AG04449 (cell line): Measurements from ENCODE around the gene RRP9.

Experiments used
- CTCF ChIA-PET: fragments of 350-600 bp; formaldehyde crosslinking; extraction: SDS; loops from one replicate; lab custom pipeline; 2021; ENCODE audit warnings: antibody characterized with exemption; lab: Yijun Ruan, JAX
- POLR2A ChIA-PET: fragments of 400-600, 350-600 bp; formaldehyde crosslinking; extraction: SDS; loops from one replicate; lab custom pipeline; 2020; ENCODE audit warnings: antibody characterized with exemption, inconsistent platforms; lab: Yijun Ruan, JAX
- DNase-seq: peaks from one replicate; pipeline ENCODE4 v3.0.0-alpha.2; 2010; ENCODE audit warnings: low read depth, low spot score
- H3K4me3 ChIP-seq: 2 replicates; pipeline ENCODE4 v1.5.1; 2011; ENCODE audit warnings: low read depth, mild to moderate bottlenecking, control low read depth, low read length
- CTCF ChIP-seq: IDR thresholded peaks from one replicate; pipeline ENCODE4 v1.5.1; 2011; ENCODE audit warnings: mild to moderate bottlenecking, moderate library complexity, low read length, control low read depth, inconsistent platforms; ENCODE audit not compliant: insufficient read depth; ENCODE audit errors: missing control alignments

Gene RRP9

GRCh38 chr3:51985063-51985462, 43.4 kb upstream of the RRP9 start:
- ChIA-PET POLR2A (interaction anchor here (3.6 kb wide), 1 partner anchor 10 kb away, joined by 35 read pairs; the partner anchor contains the start of gene RPL29), CTCF (interaction anchor here (1.9 to 4.5 kb wide), 4 partner anchors 9 to 68 kb away, joined by 5 to 80 read pairs (median 39); partner anchors contain the start of genes ABHD14A, ABHD14B, PARP3 and RPL29)
- DNase-seq, result no peak
- TF ChIP-seq CTCF, result no peak
- H3K4me3 ChIP-seq, result no peak overlapping the region

DNA sequence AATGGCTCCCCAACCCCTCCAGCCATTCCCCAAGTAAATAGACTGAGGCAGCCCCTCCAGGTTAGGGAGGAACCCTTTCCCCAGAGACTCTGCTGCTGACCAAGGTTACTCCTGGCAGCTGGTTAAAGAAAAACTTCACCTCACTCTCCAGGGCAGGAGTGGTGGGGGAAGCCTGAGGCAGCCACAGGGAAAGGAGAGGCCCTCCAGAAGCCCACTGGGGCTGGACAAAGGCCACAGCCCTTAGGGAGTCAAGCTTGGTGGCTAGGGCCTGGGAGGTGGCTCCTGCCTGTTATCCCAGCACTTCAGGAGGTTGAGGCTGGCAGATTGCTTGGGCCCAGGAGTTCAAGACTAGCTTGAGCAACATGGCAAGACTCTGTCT, 42.6 kb upstream of the RRP9 start:
- peak overlapping the region; percentile 71 for H3K4me3 ChIP-seq
- ChIA-PET CTCF (interaction anchor here (1.9 to 4.5 kb wide), 5 partner anchors 10 to 68 kb away, joined by 5 to 80 read pairs (median 33); partner anchors contain the start of genes ABHD14A, ABHD14B, PARP3 and RPL29), POLR2A (interaction anchor here (3.6 kb wide), 1 partner anchor 11 kb away, joined by 35 read pairs; the partner anchor contains the start of gene RPL29)
- no peak for DNase-seq
- no peak for TF ChIP-seq CTCF

DNA sequence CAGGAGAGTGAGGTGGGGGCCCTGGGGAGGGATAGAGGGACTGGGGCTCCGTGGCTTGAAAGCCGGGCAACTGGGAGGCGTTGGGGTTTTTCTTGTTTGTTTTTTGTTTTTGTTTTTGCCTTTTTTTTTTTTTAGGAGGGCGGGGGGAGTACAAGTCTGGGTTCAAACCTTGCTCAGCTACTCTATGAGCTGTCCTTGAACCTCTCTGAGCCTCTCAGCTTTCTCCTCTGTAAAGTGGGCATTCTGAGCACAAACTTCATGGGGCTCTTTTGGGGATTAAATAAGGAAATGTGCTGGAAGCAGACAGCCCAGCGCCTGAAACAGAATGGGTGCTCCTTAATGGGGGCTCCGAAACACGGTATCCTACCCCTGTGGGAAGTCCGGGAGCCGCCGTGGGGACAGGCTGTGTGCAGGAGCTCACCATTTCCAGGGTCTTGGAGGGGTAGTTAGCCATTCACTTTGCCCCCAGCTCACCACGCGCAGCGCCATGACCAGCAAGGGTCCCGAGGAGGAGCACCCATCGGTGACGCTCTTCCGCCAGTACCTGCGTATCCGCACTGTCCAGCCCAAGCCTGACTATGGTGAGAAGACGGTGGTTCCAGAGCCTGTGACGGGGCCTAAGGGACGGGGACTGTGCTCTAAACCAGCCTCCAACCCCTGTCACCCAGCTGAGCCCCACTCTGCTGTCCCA, 42.0 kb upstream of the RRP9 start:
- ChIA-PET CTCF (interaction anchor here (1.4 to 4.5 kb wide), 6 partner anchors 10 to 161 kb away, joined by 5 to 80 read pairs (median 20); partner anchors contain the start of genes ABHD14A, ABHD14B, PARP3 and RPL29), POLR2A (interaction anchor here (1.0 to 3.6 kb wide), 6 partner anchors 7 to 205 kb away, joined by 3 to 35 read pairs (median 6); partner anchors contain the start of genes ABHD14B and RPL29)
- DNase-seq, result no peak
- TF ChIP-seq CTCF, result no peak
- peak overlapping the region; percentile 71 for H3K4me3 ChIP-seq

GRCh38 chr3:51982838-51983577, 41.3 kb upstream of the RRP9 start, which contains the start of gene ACY1:
Gene ACY1, plus strand, starts transcription at chr3:51983535. Its CDS starts 530 bp downstream, at chr3:51984065.
- no peak for DNase-seq
- POLR2A ChIA-PET, result interaction anchor here (1.0 to 3.6 kb wide), 8 partner anchors 8 to 206 kb away, joined by 3 to 35 read pairs (median 5); partner anchors contain the start of genes ABHD14B, DUSP7, PCBP4 and RPL29

DNA sequence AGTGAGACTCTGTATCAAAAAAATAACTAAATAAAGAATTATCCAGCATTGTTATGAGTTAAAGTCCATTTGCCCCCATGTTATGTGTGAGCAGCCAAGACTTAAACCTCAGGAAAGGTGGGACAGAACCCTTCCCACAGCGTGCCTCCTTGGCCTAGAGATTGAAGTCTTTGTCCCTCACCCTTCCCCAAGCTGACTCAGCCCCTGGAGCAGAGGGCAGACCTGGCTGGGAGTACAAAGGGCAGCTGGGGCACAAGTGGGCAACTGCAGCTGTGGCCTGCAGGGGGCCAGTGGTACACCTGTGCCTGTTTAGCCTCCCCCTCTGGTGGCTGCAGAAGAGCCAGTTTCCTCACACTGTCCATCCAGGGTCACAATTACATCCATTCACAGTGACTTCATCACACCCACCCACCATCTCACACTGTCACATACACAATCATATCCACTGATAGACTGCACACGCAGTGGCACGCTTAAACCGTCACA, 40.7 kb upstream of the RRP9 start:
- no peak for DNase-seq

More at GRCh38 chr3:51982838-51983577, 41.3 kb upstream of the RRP9 start, which contains the start of gene ACY1:
- H3K4me3 ChIP-seq, result peak within 1 kb of the TSS; percentile 71
- CTCF ChIA-PET, result interaction anchor here (0.8 to 4.5 kb wide), 10 partner anchors 8 to 356 kb away, joined by 3 to 80 read pairs (median 6); partner anchors contain the start of genes ABHD14A, ABHD14B, PARP3 and RPL29
- no peak for TF ChIP-seq CTCF

More for the DNA sequence above, 40.7 kb upstream of the RRP9 start:
- peak overlapping the region; percentile 71 for H3K4me3 ChIP-seq
- ChIA-PET POLR2A (interaction anchor here (1.1 to 3.6 kb wide), 7 partner anchors 9 to 75 kb away, joined by 3 to 35 read pairs (median 6); partner anchors contain the start of genes ABHD14B, DUSP7, PCBP4 and RPL29), CTCF (interaction anchor here (0.8 to 4.5 kb wide), 11 partner anchors 9 to 356 kb away, joined by 3 to 80 read pairs (median 4); partner anchors contain the start of genes ABHD14A, ABHD14B, PARP3 and RPL29)
- peak; percentile 64 for TF ChIP-seq CTCF
